GM21786 (cell line): Measurements from ENCODE around the gene TSC2.
A peak's percentile ranks its signal among the peaks of the same experiment; 100 is the strongest.

ENCODE experiments used
- ATAC-seq: cut with Tn5 transposase; IDR thresholded peaks from one replicate; pipeline ENCODE4 v1.9.1; 2021; ENCODE audit not compliant: unreplicated experiment

The TSC2 gene

GRCh38 chr16:2047330-2048115, at the start of gene TSC2, which contains the start of gene NTHL1:
TSC2 (plus strand) TSS chr16:2047985; CDS start chr16:2048616, 631 bp downstream.
NTHL1 (minus strand) TSS chr16:2047834; CDS start chr16:2047823, 11 bp downstream.
- ATAC-seq, result peak; percentile 89

- ATAC-seq, result no peak
These were observed 49.4 kb upstream of the TSC2 start for GRCh38 chr16:1998360-1998835.

GRCh38 chr16:1998852-1999801, 48.7 kb upstream of the TSC2 start:
- no peak for ATAC-seq

DNA sequence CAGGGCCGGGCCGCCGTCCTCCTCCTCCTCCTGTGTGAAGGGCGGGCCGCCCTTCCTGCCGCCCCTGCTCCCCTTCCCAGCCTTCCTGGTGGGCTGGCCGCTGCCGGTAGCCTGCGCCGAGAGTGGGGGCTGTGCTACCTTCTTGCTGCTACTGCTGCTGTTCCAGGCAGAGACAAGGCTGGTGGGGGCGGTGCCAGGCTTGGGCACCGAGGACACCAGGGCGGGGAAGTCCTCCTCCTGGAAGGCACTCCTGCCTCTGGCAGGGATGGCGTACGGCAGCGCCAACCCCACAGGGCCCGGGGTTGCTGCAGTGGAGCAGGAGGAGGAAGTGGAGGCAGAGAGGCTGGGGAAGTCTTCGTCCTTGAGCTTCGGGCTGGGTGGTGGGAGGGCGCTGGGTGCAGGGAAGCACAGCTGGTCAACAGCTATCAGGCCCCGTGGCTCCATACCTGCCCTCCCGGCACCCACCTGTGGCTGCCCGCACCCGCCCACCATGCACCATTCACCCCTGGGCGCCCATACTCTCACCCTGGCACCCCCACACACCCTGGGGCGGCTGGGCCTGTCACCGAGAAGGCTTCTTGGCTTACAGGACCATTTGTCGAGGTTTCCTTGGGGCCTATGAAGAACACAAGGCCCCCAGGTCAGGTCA, 47.8 kb upstream of the TSC2 start:
- no peak for ATAC-seq

DNA sequence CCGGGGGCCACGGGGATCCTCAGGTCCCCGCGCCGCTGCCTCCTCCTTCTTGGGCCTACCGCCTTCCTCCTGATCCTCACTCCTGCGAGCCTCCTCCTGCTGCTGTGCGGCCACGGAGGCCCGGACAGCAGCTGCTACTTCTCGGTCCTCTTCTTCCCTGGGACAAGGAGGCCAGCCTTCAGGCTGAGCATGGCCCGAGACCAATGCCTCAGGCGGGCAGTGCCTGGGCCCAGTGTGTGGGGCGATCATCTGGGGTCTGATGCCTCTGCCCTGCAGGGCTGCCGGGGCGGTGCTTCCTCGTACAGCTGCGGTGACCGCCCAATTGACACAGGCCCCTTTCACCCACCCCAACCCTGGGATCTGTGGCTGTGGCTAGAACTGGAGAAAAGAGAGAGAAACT, 46.8 kb upstream of the TSC2 start:
- no peak for ATAC-seq

DNA sequence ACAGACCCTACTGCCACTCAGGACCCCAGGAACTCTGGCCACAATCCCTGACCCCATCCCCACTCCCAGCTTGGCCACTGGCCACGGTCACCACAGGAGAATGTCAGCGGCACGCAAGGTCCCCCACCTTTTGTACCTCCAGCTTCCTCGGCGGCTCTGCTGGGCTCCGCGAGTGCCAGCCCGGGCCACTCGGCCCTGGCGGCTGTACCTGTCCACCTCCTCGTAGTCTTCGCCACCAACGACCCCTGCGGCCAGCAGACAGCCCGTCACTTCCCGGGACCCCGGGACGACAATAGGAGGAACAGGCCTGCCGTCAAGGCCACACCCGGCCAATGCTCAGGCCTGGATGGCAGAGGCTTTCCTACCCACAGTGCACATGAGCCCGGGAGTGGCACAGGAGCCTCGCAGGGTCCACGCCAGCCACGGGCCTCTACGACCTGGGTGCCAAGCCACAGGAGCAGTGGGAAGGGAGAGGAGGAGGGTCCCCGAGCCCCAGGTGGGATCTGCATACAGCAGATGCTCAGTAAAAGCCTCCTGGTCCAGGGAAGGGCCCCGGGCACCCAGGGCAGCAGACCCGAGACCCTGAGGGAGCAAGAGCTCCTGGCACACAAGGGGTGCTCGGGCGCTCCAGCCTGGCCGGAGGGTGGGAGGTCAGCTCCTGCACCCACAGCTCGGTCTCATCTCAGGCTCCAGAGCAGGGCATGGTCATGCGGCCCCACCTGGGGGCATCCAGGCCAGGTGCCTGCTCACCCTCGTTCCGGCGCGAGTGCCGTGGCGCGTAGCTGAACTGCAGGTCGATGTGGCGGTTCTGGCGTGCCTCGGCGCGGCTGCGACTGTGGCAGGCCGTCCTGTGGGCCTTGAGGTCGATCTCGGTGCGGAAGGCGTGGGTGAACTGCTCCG, 46.1 kb upstream of the TSC2 start:
- no peak for ATAC-seq

GRCh38 chr16:2002406-2003230, 45.2 kb upstream of the TSC2 start:
- ATAC-seq, result no peak

GRCh38 chr16:2003231-2003826, 44.5 kb upstream of the TSC2 start:
- no peak for ATAC-seq

DNA sequence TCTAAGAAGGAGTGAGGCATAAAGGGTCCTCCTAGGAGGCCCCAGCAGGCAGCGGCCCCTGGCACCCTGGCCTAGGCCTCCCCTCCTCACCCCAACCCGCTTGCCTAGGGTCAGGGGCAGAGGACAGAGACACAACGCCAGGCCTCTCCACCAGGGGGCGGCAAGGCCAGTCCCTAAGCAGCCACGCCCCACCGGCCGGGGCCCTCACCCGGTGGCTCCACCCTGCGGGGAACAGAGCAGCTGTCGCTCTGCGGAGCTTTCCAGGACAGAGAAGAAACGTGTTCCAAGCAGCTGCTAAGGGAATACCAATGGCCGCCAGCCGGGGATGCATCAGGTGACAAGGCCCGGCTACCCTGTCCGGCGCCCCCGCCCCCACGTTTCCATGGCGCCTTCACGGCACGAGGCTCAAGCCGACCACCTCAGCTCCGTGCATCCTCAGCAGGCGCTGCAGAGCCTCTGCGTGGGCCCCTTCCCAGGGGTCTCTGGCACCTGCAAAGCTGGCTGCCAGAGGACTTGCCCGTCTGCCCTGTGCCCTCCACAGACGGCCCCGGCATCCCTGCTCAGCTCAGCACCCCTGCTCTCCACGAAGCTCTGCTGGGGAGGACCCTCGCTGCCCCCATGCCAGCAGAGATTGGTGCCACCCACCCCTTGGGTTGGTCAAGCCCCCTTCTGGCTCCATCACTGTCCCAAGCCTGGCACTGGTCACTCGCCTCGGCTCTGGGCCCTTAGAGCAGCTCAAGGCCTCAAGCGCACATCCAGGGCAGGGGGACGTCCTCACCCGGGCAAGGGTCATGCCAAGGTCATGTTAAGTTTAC, 43.8 kb upstream of the TSC2 start:
- peak; percentile 71 for ATAC-seq

GRCh38 chr16:2004795-2005517, 42.8 kb upstream of the TSC2 start:
- no peak for ATAC-seq

DNA sequence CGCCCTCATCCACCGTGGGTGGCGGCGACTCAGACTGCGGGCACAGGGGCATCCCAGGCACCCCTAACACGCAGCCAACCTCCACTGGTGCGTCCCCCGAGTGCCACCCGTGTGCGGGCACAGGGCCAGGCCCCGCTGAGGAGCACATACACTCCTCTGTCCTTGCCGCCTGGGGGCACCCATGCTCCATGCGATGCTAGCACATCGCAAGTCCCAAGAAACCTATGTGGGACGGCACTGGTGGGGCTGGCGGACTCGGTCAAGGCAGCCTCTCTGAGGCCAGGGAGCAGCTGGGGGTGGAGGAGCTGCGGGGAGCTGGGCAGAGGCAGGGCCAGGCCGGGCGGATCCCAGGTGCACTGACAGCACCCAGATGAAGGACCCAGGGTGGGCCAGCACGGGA, 42.1 kb upstream of the TSC2 start:
- no peak for ATAC-seq

- ATAC-seq, result no peak
These were observed 41.5 kb upstream of the TSC2 start for GRCh38 chr16:2006317-2006716.

DNA sequence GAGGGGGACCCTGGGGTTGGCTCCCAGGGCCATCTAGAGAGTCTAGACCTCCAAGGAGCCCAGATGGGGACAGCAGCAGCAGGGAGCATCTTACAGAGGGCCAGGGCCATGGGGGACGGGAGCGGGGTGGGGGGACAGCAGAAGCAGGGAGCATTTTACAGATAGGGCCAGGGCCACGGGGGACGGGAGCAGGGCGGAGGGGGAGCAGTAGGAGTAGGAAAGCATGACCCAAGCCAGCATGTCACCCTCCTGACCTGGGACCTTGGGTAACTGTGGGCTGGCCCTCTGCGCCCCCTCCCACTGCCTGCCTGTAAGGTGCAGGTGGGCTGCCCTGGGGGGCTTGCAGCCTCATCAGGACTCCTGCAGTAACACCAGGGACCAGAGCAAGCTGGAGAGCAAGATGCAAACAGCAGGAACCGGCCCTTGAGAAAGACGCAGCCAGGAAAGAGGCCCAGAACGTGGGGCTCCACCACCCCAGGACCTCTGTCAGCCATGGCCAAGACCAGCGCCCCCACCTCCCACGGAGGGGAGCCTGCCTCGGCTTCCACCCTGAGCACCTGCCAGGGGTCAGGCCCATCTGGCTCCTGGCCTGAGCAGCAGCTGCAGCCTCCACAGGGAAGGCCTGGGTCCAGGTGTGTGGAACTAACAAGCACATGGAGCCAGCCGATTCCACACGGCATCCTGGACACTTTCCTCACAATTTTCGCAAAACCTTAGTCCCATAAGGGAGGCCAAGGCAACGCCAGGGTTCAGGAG, 40.5 kb upstream of the TSC2 start:
- no peak for ATAC-seq

- no peak for ATAC-seq
These were observed 39.7 kb upstream of the TSC2 start for GRCh38 chr16:2008009-2008526.

DNA sequence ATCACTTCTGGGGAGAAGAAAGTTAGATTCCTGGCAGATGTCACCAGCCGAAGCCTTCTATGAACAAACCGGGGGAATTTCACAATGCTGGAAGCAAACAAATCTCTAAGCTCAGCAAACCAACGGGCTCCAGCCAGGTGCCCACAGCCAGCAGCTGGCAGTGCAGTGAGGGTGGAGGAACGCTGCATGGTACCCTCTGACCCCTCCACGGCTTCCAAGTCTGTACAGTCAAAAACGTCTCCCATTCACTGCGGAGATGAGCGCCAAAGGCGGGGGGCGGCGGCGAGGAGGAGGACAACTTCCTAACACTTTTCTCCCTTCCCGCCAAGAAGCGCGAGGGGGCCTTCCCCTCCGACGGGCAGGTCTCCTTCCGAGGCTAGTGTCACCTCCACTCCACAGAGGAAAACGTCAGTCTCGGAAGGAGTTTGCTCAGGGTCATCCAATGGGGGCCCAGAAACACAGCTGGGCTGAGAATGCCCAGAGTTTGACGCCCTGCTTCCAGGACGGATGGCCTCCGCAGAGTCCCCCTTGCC, 39.1 kb upstream of the TSC2 start:
- ATAC-seq, result no peak

- ATAC-seq, result peak; percentile 19
These were observed 38.5 kb upstream of the TSC2 start for GRCh38 chr16:2009164-2009711.
